NCI-H1105 treated with DMSO at 0.1 percent for 48 hours (cell line): Measurements from ENCODE around the gene TTC13.

Source experiments
- DNase-seq: peaks from one replicate; lab custom pipeline; 2025; lab: John Stamatoyannopoulos, UW

The TTC13 gene

GRCh38 chr1:230870916-230871315 is 107.7 kb downstream of the TTC13 start:
- DNase-seq: no peak

- DNase-seq: no peak
Observed at GRCh38 chr1:230869500-230869899, 109.2 kb downstream of the TTC13 start.

GRCh38 chr1:230868736-230869385 is 109.8 kb downstream of the TTC13 start:
- peak; percentile 53 for DNase-seq

- DNase-seq: peak; percentile 53
Observed at GRCh38 chr1:230867903-230868735, 110.5 kb downstream of the TTC13 start, which contains the start of gene C1orf198. Gene C1orf198 (minus strand): TSS chr1:230868521. CDS start chr1:230868512, 9 bp downstream.

GRCh38 chr1:230867101-230867902 is 111.4 kb downstream of the TTC13 start:
- no peak for DNase-seq

- DNase-seq: no peak
Observed at GRCh38 chr1:230866171-230867070, 112.2 kb downstream of the TTC13 start.

- no peak for DNase-seq
Observed at GRCh38 chr1:230865062-230865817, 113.4 kb downstream of the TTC13 start.

- no peak for DNase-seq
Observed at GRCh38 chr1:230864441-230864840, 114.2 kb downstream of the TTC13 start.

GRCh38 chr1:230863449-230863848 is 115.2 kb downstream of the TTC13 start:
- DNase-seq: no peak

- no peak for DNase-seq
Observed at GRCh38 chr1:230861970-230862595, 116.6 kb downstream of the TTC13 start.

GRCh38 chr1:230861489-230861888 is 117.2 kb downstream of the TTC13 start:
- no peak for DNase-seq

GRCh38 chr1:230860617-230861384 is 117.9 kb downstream of the TTC13 start:
- no peak for DNase-seq

GRCh38 chr1:230858918-230859729 is 119.5 kb downstream of the TTC13 start:
- no peak for DNase-seq

- DNase-seq: no peak
Observed at GRCh38 chr1:230858236-230858820, 120.3 kb downstream of the TTC13 start.

- DNase-seq: no peak
Observed at GRCh38 chr1:230857822-230858221, 120.8 kb downstream of the TTC13 start.

- DNase-seq: no peak
Observed at GRCh38 chr1:230857077-230857476, 121.6 kb downstream of the TTC13 start.
